ENCODE results near the gene GPR141. TPM values are rescaled to one million over a fixed set of nuclear protein-coding genes. Genes with fewer than 3 reads are reported as not detected.

GPR141 gene
- total and polyA plus RNA-seq, 12 donors, result 0.17 to 2.2 (median 0.91) TPM; not detected in 3

DNA sequence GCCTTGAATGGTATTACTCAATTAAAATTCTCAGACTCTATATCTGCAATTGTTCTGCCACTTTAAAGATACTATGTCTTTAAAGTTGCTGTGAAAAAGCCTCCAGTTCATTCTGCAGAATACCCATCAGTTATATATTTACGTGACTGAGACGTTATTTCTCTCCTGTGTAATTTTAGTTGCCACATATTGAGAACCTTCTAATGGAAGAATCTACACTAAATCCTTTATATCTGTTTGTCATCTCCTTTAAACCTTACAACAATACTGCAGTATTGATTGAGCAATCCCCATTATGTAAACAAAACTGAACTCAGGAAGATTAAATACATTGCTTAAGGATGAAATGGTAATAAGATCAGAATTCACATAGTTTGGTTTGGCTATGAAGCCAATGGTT lies 30.0 kb downstream of the GPR141 start:
- 83 to 87% (median 85%) methylated on average over 2 of the region's 2 CpGs for WGBS, 4 donors

GRCh38 chr7:37714606-37715005 lies 31.0 kb downstream of the GPR141 start:
- no peak for DNase-seq
- no peaks in the 10 kb centered on the region for H3K4me1 ChIP-seq (replicated peaks in 1 of 2)
- TF ChIP-seq POLR2A (IDR thresholded peaks at IDR 0.05), result no peak
- TF ChIP-seq, protein P1, sequence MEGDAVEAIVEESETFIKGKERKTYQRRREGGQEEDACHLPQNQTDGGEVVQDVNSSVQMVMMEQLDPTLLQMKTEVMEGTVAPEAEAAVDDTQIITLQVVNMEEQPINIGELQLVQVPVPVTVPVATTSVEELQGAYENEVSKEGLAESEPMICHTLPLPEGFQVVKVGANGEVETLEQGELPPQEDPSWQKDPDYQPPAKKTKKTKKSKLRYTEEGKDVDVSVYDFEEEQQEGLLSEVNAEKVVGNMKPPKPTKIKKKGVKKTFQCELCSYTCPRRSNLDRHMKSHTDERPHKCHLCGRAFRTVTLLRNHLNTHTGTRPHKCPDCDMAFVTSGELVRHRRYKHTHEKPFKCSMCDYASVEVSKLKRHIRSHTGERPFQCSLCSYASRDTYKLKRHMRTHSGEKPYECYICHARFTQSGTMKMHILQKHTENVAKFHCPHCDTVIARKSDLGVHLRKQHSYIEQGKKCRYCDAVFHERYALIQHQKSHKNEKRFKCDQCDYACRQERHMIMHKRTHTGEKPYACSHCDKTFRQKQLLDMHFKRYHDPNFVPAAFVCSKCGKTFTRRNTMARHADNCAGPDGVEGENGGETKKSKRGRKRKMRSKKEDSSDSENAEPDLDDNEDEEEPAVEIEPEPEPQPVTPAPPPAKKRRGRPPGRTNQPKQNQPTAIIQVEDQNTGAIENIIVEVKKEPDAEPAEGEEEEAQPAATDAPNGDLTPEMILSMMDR (IDR thresholded peaks at IDR 0.05), result no peak
- H3K4me3 ChIP-seq, result no peak overlapping the region
- no peak overlapping the region for H3K27ac ChIP-seq
- H3K36me3 ChIP-seq (replicated peaks in 1 of 2), result no peaks in the 10 kb centered on the region
- 55 to 65% (median 59%) methylated on average over 2 of the region's 2 CpGs for WGBS, 4 donors
- intact Hi-C loops (cut with DNase I), result no loop called here
- H3K27me3 ChIP-seq, result no peaks in the 10 kb centered on the region
- H3K9me3 ChIP-seq (replicated peaks in 1 of 3), result no peaks in the 10 kb centered on the region

More for the DNA sequence above, 30.0 kb downstream of the GPR141 start:
- TF ChIP-seq, protein P1 (IDR thresholded peaks at IDR 0.05), result no peak
- TF ChIP-seq POLR2A (IDR thresholded peaks at IDR 0.05), result no peak
- Histone ChIP-seq H3K27me3 (no peaks in the 10 kb centered on the region), H3K27ac (no peak overlapping the region), H3K9me3 (replicated peaks in 1 of 3) (no peaks in the 10 kb centered on the region), H3K4me3 (no peak overlapping the region), H3K36me3 (replicated peaks in 1 of 2) (no peaks in the 10 kb centered on the region), H3K4me1 (replicated peaks in 1 of 2) (no peaks in the 10 kb centered on the region)
- DNase-seq, result no peak
- intact Hi-C loops (cut with DNase I), result no loop called here

- Histone ChIP-seq H3K4me3 (no peak overlapping the region), H3K4me1 (replicated peaks in 1 of 2) (no peaks in the 10 kb centered on the region), H3K27me3 (no peaks in the 10 kb centered on the region), H3K36me3 (replicated peaks in 1 of 2) (no peaks in the 10 kb centered on the region), H3K27ac (no peak overlapping the region), H3K9me3 (replicated peaks in 1 of 3) (no peaks in the 10 kb centered on the region)
- intact Hi-C loops (cut with DNase I), result no loop called here
- WGBS, 4 donors, result 76 to 87% (median 82%) methylated on average over 2 of the region's 2 CpGs
- no peak for DNase-seq
- TF ChIP-seq, protein P1 (IDR thresholded peaks at IDR 0.05), result no peak
- no peak for TF ChIP-seq POLR2A (IDR thresholded peaks at IDR 0.05)
Measured at GRCh38 chr7:37718585-37718984, 35.0 kb downstream of the GPR141 start.

- 50 to 82% (median 72%) methylated on average over 1 of the region's 1 CpG for WGBS, 4 donors
- no peak overlapping the region for H3K4me3 ChIP-seq
- H3K27ac ChIP-seq, result no peak overlapping the region
Measured at GRCh38 chr7:37719077-37719476, 35.5 kb downstream of the GPR141 start.

More at GRCh38 chr7:37719077-37719476, 35.5 kb downstream of the GPR141 start:
- H3K27me3 ChIP-seq, result no peaks in the 10 kb centered on the region
- no peaks in the 10 kb centered on the region for H3K9me3 ChIP-seq (replicated peaks in 1 of 3)
- TF ChIP-seq, protein P1 (IDR thresholded peaks at IDR 0.05), result no peak
- TF ChIP-seq POLR2A (IDR thresholded peaks at IDR 0.05), result no peak
- intact Hi-C loops (cut with DNase I), result no loop called here
- no peaks in the 10 kb centered on the region for H3K4me1 ChIP-seq (replicated peaks in 1 of 2)
- DNase-seq, result no peak
- H3K36me3 ChIP-seq (replicated peaks in 1 of 2), result no peaks in the 10 kb centered on the region

All from adrenal gland (tissue), 12 donors.